ENCODE results near the gene PPY.
"Not testable (repeated sequence)": the region's sequence is repeated elsewhere in the genome, so short reads cannot be mapped to it uniquely, and the experiment has no call there.

The PPY gene

GRCh38 chr17:43962479-43962878 is 20.2 kb upstream of the PPY start:
- DNase-seq = no peak

- DNase-seq = no peak
Observed at GRCh38 chr17:43961954-43962353, 19.7 kb upstream of the PPY start.

- not testable (repeated sequence) for DNase-seq
Observed at GRCh38 chr17:43961292-43961691, 19.0 kb upstream of the PPY start.

- no peak for DNase-seq
Observed at GRCh38 chr17:43958748-43959352, 16.6 kb upstream of the PPY start.

GRCh38 chr17:43956222-43956621 is 13.9 kb upstream of the PPY start:
- DNase-seq = no peak

- DNase-seq = no peak
Observed at GRCh38 chr17:43953746-43954145, 11.5 kb upstream of the PPY start, which contains the start of gene PYY. PYY (minus strand) TSS chr17:43953940; CDS start chr17:43953483, 457 bp downstream.

- peak in 1 of 5 experiments; percentile 31 for DNase-seq
Observed at GRCh38 chr17:43952724-43953666, 10.7 kb upstream of the PPY start.

- DNase-seq = no peak
Observed at GRCh38 chr17:43952351-43952723, 10.1 kb upstream of the PPY start.

- DNase-seq = no peak
Observed at GRCh38 chr17:43951750-43952149, 9.5 kb upstream of the PPY start.

GRCh38 chr17:43950554-43950953 is 8.3 kb upstream of the PPY start:
- no peak for DNase-seq

GRCh38 chr17:43949781-43950180 is 7.5 kb upstream of the PPY start:
- peak in 1 of 5 experiments; percentile 27 for DNase-seq

- DNase-seq = no peak
Observed at GRCh38 chr17:43946781-43947180, 4.5 kb upstream of the PPY start.

- no peak for DNase-seq
Observed at GRCh38 chr17:43945074-43945829, 3.0 kb upstream of the PPY start.

GRCh38 chr17:43940630-43941029 is 1.6 kb downstream of the PPY start:
- no peak for DNase-seq

GRCh38 chr17:43939886-43940285 is 2.4 kb downstream of the PPY start:
- DNase-seq = no peak

GRCh38 chr17:43939452-43939851 is 2.8 kb downstream of the PPY start:
- DNase-seq = not testable (repeated sequence)

GRCh38 chr17:43938838-43939182 is 3.5 kb downstream of the PPY start:
- DNase-seq = no peak

GRCh38 chr17:43936434-43936833 is 5.8 kb downstream of the PPY start:
- DNase-seq = no peak

- no peak for DNase-seq
Observed at GRCh38 chr17:43935926-43936261, 6.4 kb downstream of the PPY start.

GRCh38 chr17:43935204-43935925 is 6.9 kb downstream of the PPY start:
- DNase-seq = no peak

- no peak for DNase-seq
Observed at GRCh38 chr17:43932923-43933322, 9.4 kb downstream of the PPY start.

GRCh38 chr17:43932357-43932756 is 9.9 kb downstream of the PPY start:
- DNase-seq = no peak

- DNase-seq = no peak
Observed at GRCh38 chr17:43931062-43931571, 11.2 kb downstream of the PPY start.

Measured in T-helper 2 cell (primary cell).